Liver (tissue), 3 donors: ENCODE data around the gene LCA5.

ENCODE experiments used
- CTCF ChIP-seq: fragments of 150-350 bp; IDR thresholded peaks from 2 replicates; pipeline ENCODE4 v1.5.1; 2017; ENCODE audit warnings: improper control_type of control experiment, low read depth, low read length; ENCODE audit not compliant: missing input control
- EGR1 ChIP-seq, 2 donors: IDR thresholded peaks; 2 replicates each; pipeline ENCODE4 v1.6.1; 2016 to 2018; ENCODE audit warnings: antibody characterized with exemption in 2 of 2, low read depth in 2 of 2
- FOXA1 ChIP-seq: IDR thresholded peaks from 2 replicates; pipeline ENCODE4 v1.6.1; 2016; ENCODE audit warnings: antibody characterized with exemption
- GABPA ChIP-seq, 2 donors: IDR thresholded peaks in 1 of 2; conservative IDR thresholded peaks in 1 of 2; 2 replicates each; pipeline ENCODE4 v1.6.1; 2016; ENCODE audit warnings: antibody characterized with exemption in 2 of 2, mild to moderate bottlenecking in 1 of 2, moderate library complexity in 1 of 2
- JUND ChIP-seq, 2 donors: IDR thresholded peaks; 2 replicates each; pipeline ENCODE4 v1.6.1; 2016; ENCODE audit warnings: antibody characterized with exemption in 2 of 2
- SP1 ChIP-seq: IDR thresholded peaks from 2 replicates; pipeline ENCODE4 v1.6.1; 2018; ENCODE audit warnings: antibody characterized with exemption, mild to moderate bottlenecking
- TAF1 ChIP-seq: conservative IDR thresholded peaks from 2 replicates; pipeline ENCODE4 v1.6.1; 2016; ENCODE audit warnings: antibody characterized with exemption, mild to moderate bottlenecking
- YY1 ChIP-seq: IDR thresholded peaks from 2 replicates; pipeline ENCODE4 v1.6.1; 2016; ENCODE audit warnings: antibody characterized with exemption, mild to moderate bottlenecking
- donor health status: healthy.
- donor health status: healthy.

DNA sequence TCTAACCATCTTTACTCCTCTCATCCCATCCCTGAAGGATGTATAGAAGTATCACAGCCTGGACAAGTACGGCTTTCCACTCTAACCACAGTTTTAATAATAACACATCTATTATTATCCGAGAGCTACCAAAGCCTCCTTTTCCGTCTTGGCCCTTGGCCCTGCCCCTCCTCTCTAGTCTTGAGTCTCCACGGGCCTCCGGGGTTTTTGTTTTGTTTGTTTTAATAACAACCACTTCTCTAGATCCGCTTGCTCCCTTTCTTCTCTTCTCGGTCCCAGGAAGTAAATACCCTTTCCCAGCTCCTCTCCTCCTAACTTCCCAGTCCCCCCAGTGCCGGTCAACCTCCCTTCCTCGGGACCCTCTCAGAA lies 661 bp downstream of the LCA5 start:
- no peak for TF ChIP-seq CTCF
- no peak for TF ChIP-seq FOXA1
- no peak for TF ChIP-seq TAF1
- no peak for TF ChIP-seq GABPA (IDR thresholded peaks at IDR 0.05 in 1 of 2, conservative IDR thresholded peaks at IDR 0.05 in 1 of 2)
- no peak for TF ChIP-seq YY1
- TF ChIP-seq JUND (IDR thresholded peaks at IDR 0.05): no peak
- TF ChIP-seq SP1: no peak
- no peak for TF ChIP-seq EGR1 (IDR thresholded peaks at IDR 0.05; ENCODE audit: low read depth in 2 of 2)
